Lung (tissue), 12 donors: ENCODE results near the gene ZBTB7A. TPM values are rescaled to one million over a fixed set of nuclear protein-coding genes. Genes with fewer than 3 reads are reported as not detected.

ENCODE experiments used
- ATAC-seq: fragments of 200-7000 bp; cut with Tn5 transposase; one replicate; pipeline ENCODE4 v1.9.1; 2020; ENCODE audit warnings: moderate number of reproducible peaks; ENCODE audit not compliant: insufficient read depth, low FRiP score
- DNase-seq, 3 donors: peaks; one replicate each; pipeline ENCODE4 v3.0.0-alpha.2; 2013 to 2017
- H3K27ac ChIP-seq, 2 donors: one replicate each; pipeline ENCODE4 v1.5.1; 2013; ENCODE audit warnings: mild to moderate bottlenecking in 2 of 2, moderate library complexity in 2 of 2, control low read depth in 1 of 2, inconsistent platforms in 1 of 2, low read depth in 1 of 2, low read length in 1 of 2
- H3K27me3 ChIP-seq, 3 donors: one replicate each; pipeline ENCODE4 v1.5.1; 2013; ENCODE audit warnings: low read length in 2 of 3; ENCODE audit not compliant: control insufficient read depth in 3 of 3, insufficient read depth in 3 of 3
- H3K36me3 ChIP-seq, 4 donors: one replicate each; pipeline ENCODE4 v1.5.1; 2013; ENCODE audit warnings: low read length in 4 of 4, mild to moderate bottlenecking in 1 of 4, moderate library complexity in 1 of 4; ENCODE audit not compliant: control insufficient read depth in 4 of 4, insufficient read depth in 4 of 4
- H3K4me1 ChIP-seq, 5 donors: one replicate each; pipeline ENCODE4 v1.5.1; 2013; ENCODE audit warnings: low read length in 5 of 5, mild to moderate bottlenecking in 2 of 5, moderate library complexity in 1 of 5; ENCODE audit not compliant: control insufficient read depth in 5 of 5, insufficient read depth in 5 of 5
- H3K4me3 ChIP-seq: one replicate; pipeline ENCODE4 v1.5.1; 2013; ENCODE audit warnings: mild to moderate bottlenecking, control low read depth, moderate library complexity
- H3K9ac ChIP-seq, 2 donors: one replicate each; pipeline ENCODE4 v1.5.1; 2013; ENCODE audit warnings: low read length in 2 of 2, control low read depth in 1 of 2; ENCODE audit not compliant: insufficient read depth in 1 of 2
- H3K9me3 ChIP-seq, 4 donors: one replicate each; pipeline ENCODE4 v1.5.1; 2013; ENCODE audit warnings: low read length in 3 of 4, mild to moderate bottlenecking in 1 of 4, moderate library complexity in 1 of 4; ENCODE audit not compliant: control insufficient read depth in 4 of 4, insufficient read depth in 3 of 4
- CTCF ChIP-seq: IDR thresholded peaks from 2 replicates; pipeline ENCODE4 v1.5.1; 2012; ENCODE audit warnings: mild to moderate bottlenecking; ENCODE audit errors: control extremely low read depth, extremely low read depth
- WGBS, 2 donors: extraction: QIAGEN DNeasy Blood & Tissue Kit; methylation state at CpG; one replicate each; pipeline ENCODE4 v1.1.7; 2013; 5-methylcytosine and 5-hydroxymethylcytosine counted together
- polyA plus RNA-seq, 2 donors: library from polyadenylated mRNA; stranded (reverse); fragments of 200-250 nt; gene quantifications; one replicate each; pipeline ENCODE4 v1.2.1, GENCODE V29; 2013
- total RNA-seq, 2 donors: library from RNA; depleted of rRNA in 1 of 2; stranded (reverse); fragments of >200 nt in 1 of 2; gene quantifications; one replicate each; pipeline ENCODE4 v1.2.1, GENCODE V29; 2014 to 2021
- donor health status: control.
- donor health status: control.
- donor health status: Bipolar disorder and iron deficiency.
- donor health status: healthy.
- donor health status: DM: yes; HTN: yes; CAD: no.

Gene ZBTB7A
- total and polyA plus RNA-seq, 4 donors = 13.4 to 68.0 (median 19.5) TPM

GRCh38 chr19:4108767-4109625 is 42.3 kb upstream of the ZBTB7A start:
- H3K36me3 ChIP-seq = peaks cover 0 to 59% (median 20%) of the 10 kb centered on the region in 4 donors
- WGBS, 2 donors = 38 to 69% methylated on average over 35 of the region's 35 CpGs
- DNase-seq (no peak), ATAC-seq (no peak)
- H3K9me3 ChIP-seq = no peaks in the 10 kb centered on the region
- no peaks in the 10 kb centered on the region for H3K27me3 ChIP-seq
- no peak overlapping the region for H3K9ac ChIP-seq
- H3K4me3 ChIP-seq = no peak overlapping the region
- H3K27ac ChIP-seq = peak overlapping the region in 1 of 2 donors; percentile 28
- TF ChIP-seq CTCF = no peak
- H3K4me1 ChIP-seq = peaks cover 0 to 9% (median 0%) of the 10 kb centered on the region in 5 donors

GRCh38 chr19:4103080-4103433 is 36.4 kb upstream of the ZBTB7A start:
- no peak overlapping the region for H3K9ac ChIP-seq
- H3K4me1 ChIP-seq = no peaks in the 10 kb centered on the region
- DNase-seq = no peak
- H3K27me3 ChIP-seq = no peaks in the 10 kb centered on the region
- H3K27ac ChIP-seq = no peak overlapping the region
- TF ChIP-seq CTCF = no peak
- ATAC-seq = no peak
- WGBS, 2 donors = 66 to 82% methylated on average over 9 of the region's 9 CpGs
- no peak overlapping the region for H3K4me3 ChIP-seq
- H3K36me3 ChIP-seq = peaks cover 4 to 60% (median 22%) of the 10 kb centered on the region in 4 donors
- no peaks in the 10 kb centered on the region for H3K9me3 ChIP-seq

- no peak overlapping the region for H3K9ac ChIP-seq
- H3K9me3 ChIP-seq = no peaks in the 10 kb centered on the region
- H3K27me3 ChIP-seq = no peaks in the 10 kb centered on the region
- WGBS, 2 donors = 91 to 95% methylated on average over 53 of the region's 53 CpGs
- no peak for TF ChIP-seq CTCF
- no peak overlapping the region for H3K27ac ChIP-seq
- peaks cover 0 to 3% (median 0%) of the 10 kb centered on the region in 5 donors for H3K4me1 ChIP-seq
- H3K4me3 ChIP-seq = no peak overlapping the region
- DNase-seq (no peak), ATAC-seq (no peak)
- H3K36me3 ChIP-seq = peaks cover 4 to 58% (median 22%) of the 10 kb centered on the region in 4 donors
These were observed 35.8 kb upstream of the ZBTB7A start for GRCh38 chr19:4102339-4103079.
